Esophagus squamous epithelium (tissue), 5 donors: Measurements from ENCODE around the gene HCRT. TPM values are rescaled to one million over a fixed set of nuclear protein-coding genes. Genes with fewer than 3 reads are reported as not detected.

Experiments used
- DNase-seq: peaks from one replicate; lab custom pipeline; 2025; lab: John Stamatoyannopoulos, UW
- H3K27ac ChIP-seq, 4 donors: fragments of 200-600 bp; sonication (generic); one replicate each; pipeline ENCODE4 v1.5.1; 2016 to 2019; ENCODE audit warnings: mild to moderate bottlenecking in 1 of 4
- H3K27me3 ChIP-seq, 4 donors: fragments of 200-600 bp; sonication (generic); 1 replicate in 3 of 4; 2 replicates in 1 of 4; pipeline versions ENCODE4 v1.5.1 to v1.6.0; 2017 to 2021; ENCODE audit warnings: antibody characterized with exemption in 1 of 4
- H3K36me3 ChIP-seq, 3 donors: fragments of 200-600 bp; sonication (generic); one replicate each; pipeline ENCODE4 v1.5.1; 2016 to 2019
- H3K4me1 ChIP-seq, 3 donors: fragments of 200-600 bp; sonication (generic); one replicate each; pipeline ENCODE4 v1.5.1; 2017 to 2019
- H3K4me3 ChIP-seq, 4 donors: fragments of 200-600 bp; sonication (generic); 1 replicate in 3 of 4; 2 replicates in 1 of 4; pipeline ENCODE4 v1.5.1; 2016 to 2019; ENCODE audit warnings: mild to moderate bottlenecking in 2 of 4, moderate library complexity in 1 of 4
- H3K9me3 ChIP-seq, 3 donors: fragments of 200-600 bp; sonication (generic); one replicate each; pipeline ENCODE4 v1.5.1; 2016 to 2019
- POLR2A ChIP-seq, 4 donors: fragments of 450-650 bp; IDR thresholded peaks; one replicate each; pipeline ENCODE4 v1.6.1; 2017; ENCODE audit warnings: antibody characterized with exemption in 4 of 4, mild to moderate bottlenecking in 4 of 4, moderate library complexity in 3 of 4
- WGBS, 2 donors: methylation state at CpG; one replicate each; pipeline ENCODE4 v1.1.5; 2018; 5-methylcytosine and 5-hydroxymethylcytosine counted together
- intact Hi-C: fragments of 100-400 bp; cut with DNase I; formaldehyde crosslinking; loops from one replicate; pipeline ENCODE4 v1.15.0; 2022
- total RNA-seq, 4 donors: library from RNA; depleted of rRNA; stranded (reverse); fragments of >200 nt; gene quantifications; one replicate each; pipeline ENCODE4 v1.1.0, GENCODE V29; 2016
- TF ChIP-seq, protein P1 (sequence below), 6 experiments: fragments of 450-650 bp in 4 of 6; fragments of 200-600 bp in 2 of 6; sonication (generic) in 2 of 6; IDR thresholded peaks; one replicate each; pipeline ENCODE4 v1.5.1; 2016 to 2019; ENCODE audit warnings: antibody characterized with exemption in 6 of 6, mild to moderate bottlenecking in 4 of 6, moderate library complexity in 4 of 6
- donor health status: DM: yes; HTN: yes; CAD: no.

HCRT gene
- total RNA-seq, 4 donors from 2014 or later, result not detected

DNA sequence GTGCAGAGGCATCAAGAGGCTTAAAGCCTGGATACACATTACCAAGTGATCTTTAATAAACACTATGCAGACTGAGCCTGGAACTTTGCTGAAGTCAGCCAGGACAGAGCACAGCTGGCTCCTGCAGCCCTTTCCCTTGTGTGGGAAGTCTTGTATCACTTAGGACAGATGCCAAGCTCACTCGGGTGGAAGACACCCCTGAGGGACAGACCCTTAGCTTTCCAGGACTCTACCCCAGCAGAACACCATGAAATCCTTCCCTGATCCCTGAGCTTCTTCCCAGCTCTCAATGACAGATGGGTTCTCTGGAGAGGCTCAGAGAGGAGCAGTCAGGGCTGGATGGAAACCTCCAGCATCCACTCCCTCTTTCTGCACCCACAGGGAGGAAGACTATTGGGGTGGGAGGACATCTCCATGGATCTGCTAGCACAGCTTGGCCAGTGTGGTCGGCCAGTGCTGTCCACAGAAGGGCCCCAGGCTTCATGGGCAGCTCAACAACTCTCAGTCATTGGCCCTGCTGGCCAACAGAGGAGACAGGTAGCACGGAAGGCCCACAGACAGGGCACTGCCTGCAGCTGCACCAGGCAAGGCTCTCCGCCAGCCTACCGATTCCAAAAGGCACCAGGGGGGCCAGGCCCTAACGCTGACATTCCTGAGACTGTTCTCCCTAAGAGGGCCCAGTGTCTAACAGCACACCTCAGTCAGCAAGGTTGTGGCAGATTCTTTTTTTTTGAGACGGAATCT, 46.3 kb downstream of the HCRT start:
- 61 to 80% methylated on average over 2 to 7 of the region's 7 CpGs for WGBS, 2 donors
- peaks cover 0 to 64% (median 8%) of the 10 kb centered on the region in 3 donors for H3K36me3 ChIP-seq
- no peaks in the 10 kb centered on the region for H3K9me3 ChIP-seq
- intact Hi-C loops, result no loop called here
- DNase-seq, result no peak
- H3K27me3 ChIP-seq, result no peaks in the 10 kb centered on the region
- H3K4me1 ChIP-seq, result peaks cover 20 to 74% (median 35%) of the 10 kb centered on the region in 3 donors
- peak overlapping the region in 2 of 4 donors; percentile 6 to 32 for H3K27ac ChIP-seq
- H3K4me3 ChIP-seq, result no peak overlapping the region
- TF ChIP-seq POLR2A (IDR thresholded peaks at IDR 0.05), result no peak
- TF ChIP-seq, protein P1, sequence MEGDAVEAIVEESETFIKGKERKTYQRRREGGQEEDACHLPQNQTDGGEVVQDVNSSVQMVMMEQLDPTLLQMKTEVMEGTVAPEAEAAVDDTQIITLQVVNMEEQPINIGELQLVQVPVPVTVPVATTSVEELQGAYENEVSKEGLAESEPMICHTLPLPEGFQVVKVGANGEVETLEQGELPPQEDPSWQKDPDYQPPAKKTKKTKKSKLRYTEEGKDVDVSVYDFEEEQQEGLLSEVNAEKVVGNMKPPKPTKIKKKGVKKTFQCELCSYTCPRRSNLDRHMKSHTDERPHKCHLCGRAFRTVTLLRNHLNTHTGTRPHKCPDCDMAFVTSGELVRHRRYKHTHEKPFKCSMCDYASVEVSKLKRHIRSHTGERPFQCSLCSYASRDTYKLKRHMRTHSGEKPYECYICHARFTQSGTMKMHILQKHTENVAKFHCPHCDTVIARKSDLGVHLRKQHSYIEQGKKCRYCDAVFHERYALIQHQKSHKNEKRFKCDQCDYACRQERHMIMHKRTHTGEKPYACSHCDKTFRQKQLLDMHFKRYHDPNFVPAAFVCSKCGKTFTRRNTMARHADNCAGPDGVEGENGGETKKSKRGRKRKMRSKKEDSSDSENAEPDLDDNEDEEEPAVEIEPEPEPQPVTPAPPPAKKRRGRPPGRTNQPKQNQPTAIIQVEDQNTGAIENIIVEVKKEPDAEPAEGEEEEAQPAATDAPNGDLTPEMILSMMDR (IDR thresholded peaks at IDR 0.05), result no peak

GRCh38 chr17:42136654-42137051, 48.6 kb downstream of the HCRT start:
- peaks cover 32 to 79% (median 42%) of the 10 kb centered on the region in 3 donors for H3K4me1 ChIP-seq
- peaks cover 0 to 43% (median 7%) of the 10 kb centered on the region in 3 donors for H3K36me3 ChIP-seq
- peak overlapping the region in 1 of 4 donors; percentile 16 for H3K4me3 ChIP-seq
- TF ChIP-seq POLR2A (IDR thresholded peaks at IDR 0.05), result no peak
- TF ChIP-seq, protein P1 (IDR thresholded peaks at IDR 0.05), result no peak
- H3K27me3 ChIP-seq, result no peaks in the 10 kb centered on the region
- intact Hi-C loops, result no loop called here
- no peaks in the 10 kb centered on the region for H3K9me3 ChIP-seq
- DNase-seq, result no peak
- WGBS, 2 donors, result 81 to 84% methylated on average over 3 of the region's 3 CpGs
- peak overlapping the region; percentile 34 to 83 (median 61) for H3K27ac ChIP-seq

DNA sequence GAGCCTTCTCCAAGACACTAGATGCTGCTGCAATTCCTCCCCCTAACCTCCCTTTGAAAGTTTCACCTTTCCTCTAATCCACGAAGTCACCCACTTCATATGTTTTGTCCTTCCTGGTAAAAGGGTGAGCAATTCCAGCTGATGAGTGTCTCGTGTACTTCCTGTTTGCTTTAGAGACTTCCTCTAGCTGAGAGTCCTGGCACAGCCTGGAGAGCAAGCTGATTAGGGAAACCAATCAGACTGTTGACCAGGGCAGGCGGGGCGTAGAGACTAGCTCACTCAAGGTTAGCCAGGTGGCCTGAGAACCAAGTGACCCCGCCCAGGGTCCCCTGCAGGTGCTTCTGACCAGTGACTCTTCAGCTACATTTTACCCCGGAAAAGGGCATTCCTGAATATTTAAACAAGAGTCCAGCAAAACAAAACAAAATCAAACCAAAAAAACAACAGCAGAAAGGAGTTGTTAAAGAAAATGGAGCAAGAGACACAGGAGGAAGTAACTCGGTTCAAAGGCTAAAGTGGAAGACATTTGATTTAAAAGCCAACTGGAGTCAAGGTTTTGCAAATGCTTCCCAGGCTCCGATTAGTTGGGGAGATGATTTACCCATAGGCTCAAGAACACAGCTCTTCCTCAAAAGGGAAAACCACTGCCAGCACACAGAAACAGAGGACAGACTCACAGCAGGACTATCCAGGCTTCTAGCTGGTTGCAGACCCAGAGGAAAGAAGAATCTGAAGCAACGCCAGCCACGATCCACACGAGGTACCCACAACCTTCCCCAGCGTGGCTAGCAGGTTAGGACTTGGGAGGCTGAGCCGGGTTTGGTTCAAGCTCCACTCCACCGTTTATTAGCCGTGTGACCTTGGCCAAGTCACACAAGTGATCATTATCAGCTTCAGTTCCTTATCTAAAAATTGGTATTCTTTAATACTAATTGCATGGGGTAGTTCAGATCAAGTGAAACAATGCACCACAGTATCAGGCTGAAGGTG, 49.3 kb downstream of the HCRT start:
- DNase-seq, result no peak
- no peaks in the 10 kb centered on the region for H3K27me3 ChIP-seq
- WGBS, 2 donors, result 58% methylated on average over 13 of the region's 15 CpGs
- TF ChIP-seq, protein P1 (IDR thresholded peaks at IDR 0.05), result no peak
- TF ChIP-seq POLR2A (IDR thresholded peaks at IDR 0.05), result peak in 2 of 4 donors; percentile 3 to 18
- intact Hi-C loops, result no loop called here
- H3K27ac ChIP-seq, result peak overlapping the region; percentile 34 to 83 (median 61)
- H3K4me1 ChIP-seq, result peaks cover 32 to 86% (median 47%) of the 10 kb centered on the region in 3 donors
- H3K36me3 ChIP-seq, result peaks cover 0 to 38% (median under 1%) of the 10 kb centered on the region in 3 donors
- H3K4me3 ChIP-seq, result peak overlapping the region in 1 of 4 donors; percentile 16
- H3K9me3 ChIP-seq, result no peaks in the 10 kb centered on the region

- TF ChIP-seq, protein P1 (IDR thresholded peaks at IDR 0.05), result no peak
- no peak for TF ChIP-seq POLR2A (IDR thresholded peaks at IDR 0.05)
- H3K27me3 ChIP-seq, result no peaks in the 10 kb centered on the region
- peak overlapping the region in 3 of 4 donors; percentile 56 to 83 (median 66) for H3K27ac ChIP-seq
- H3K4me3 ChIP-seq, result no peak overlapping the region
- H3K9me3 ChIP-seq, result no peaks in the 10 kb centered on the region
- DNase-seq, result no peak
- intact Hi-C loops, result no loop called here
- peaks cover 4 to 40% (median 4%) of the 10 kb centered on the region in 3 donors for H3K36me3 ChIP-seq
- peaks cover 35 to 94% (median 53%) of the 10 kb centered on the region in 3 donors for H3K4me1 ChIP-seq
- 81 to 85% methylated on average over 6 of the region's 6 CpGs for WGBS, 2 donors
Observed at GRCh38 chr17:42135151-42135550, 50.1 kb downstream of the HCRT start.

Other genes with a start within 250 kb of the HCRT start
- gene CNP, start 218.7 kb downstream of the HCRT start, total RNA-seq, result 10 to 100 TPM; 45.3 to 66.0 (median 53.0) TPM
- gene DNAJC7, start 168.0 kb downstream of the HCRT start, total RNA-seq, result 10 to 100 TPM; 42.6 to 82.0 (median 67.2) TPM
- 10 to 100 TPM; 34.0 to 48.6 (median 35.7) TPM for gene NKIRAS2, start 165.4 kb downstream of the HCRT start, total RNA-seq
- under 1 TPM in 3 of 4 donors, not detected in 1; 0.35 to 0.57 (median 0.48) TPM for gene C17orf113, start 134.9 kb downstream of the HCRT start, total RNA-seq
- under 1 TPM in 2 of 4 donors, not detected in 2; 0.18 to 0.38 TPM for gene ZNF385C, start 87.0 kb downstream of the HCRT start, total RNA-seq
- gene DHX58, start 72.7 kb downstream of the HCRT start, total RNA-seq, result 10 to 100 TPM in 1 of 4 donors, 1 to 10 TPM in 3; 3.9 to 10.4 (median 8.9) TPM
- gene KAT2A, start 64.1 kb downstream of the HCRT start, total RNA-seq, result 10 to 100 TPM in 3 of 4 donors, 1 to 10 TPM in 1; 9.3 to 34.1 (median 27.0) TPM
- not detected for gene HSPB9, start 62.6 kb downstream of the HCRT start, total RNA-seq
- 100 to 1,000 TPM in 1 of 4 donors, 10 to 100 TPM in 3; 68.5 to 107 (median 78.6) TPM for gene RAB5C, start 30.5 kb downstream of the HCRT start, total RNA-seq
- gene KCNH4, start 4.3 kb downstream of the HCRT start, total RNA-seq, result under 1 TPM in 2 of 4 donors, not detected in 2; under 0.01 to 0.09 TPM
- gene GHDC, start 9.0 kb upstream of the HCRT start, total RNA-seq, result 10 to 100 TPM in 2 of 4 donors, 1 to 10 TPM in 2; 5.5 to 22.0 (median 13.1) TPM
- gene STAT5B, start 90.9 kb upstream of the HCRT start, total RNA-seq, result 10 to 100 TPM; 17.9 to 57.6 (median 19.5) TPM
- gene STAT5A, start 103.0 kb upstream of the HCRT start, total RNA-seq, result 10 to 100 TPM in 3 of 4 donors, 1 to 10 TPM in 1; 7.3 to 34.3 (median 14.0) TPM
- 100 to 1,000 TPM; 137 to 229 (median 176) TPM for gene STAT3, start 203.0 kb upstream of the HCRT start, total RNA-seq
- 100 to 1,000 TPM in 2 of 4 donors, 10 to 100 TPM in 2; 67.8 to 210 (median 113) TPM for gene CAVIN1, start 237.8 kb upstream of the HCRT start, total RNA-seq